ENCODE results near the gene PRKRIP1. TPM values are rescaled to one million over a fixed set of nuclear protein-coding genes. Genes with fewer than 3 reads are reported as not detected.

PRKRIP1 gene
- total and polyA plus RNA-seq, 2 experiments from 2014 or later: 25.5 to 29.1 TPM

DNA sequence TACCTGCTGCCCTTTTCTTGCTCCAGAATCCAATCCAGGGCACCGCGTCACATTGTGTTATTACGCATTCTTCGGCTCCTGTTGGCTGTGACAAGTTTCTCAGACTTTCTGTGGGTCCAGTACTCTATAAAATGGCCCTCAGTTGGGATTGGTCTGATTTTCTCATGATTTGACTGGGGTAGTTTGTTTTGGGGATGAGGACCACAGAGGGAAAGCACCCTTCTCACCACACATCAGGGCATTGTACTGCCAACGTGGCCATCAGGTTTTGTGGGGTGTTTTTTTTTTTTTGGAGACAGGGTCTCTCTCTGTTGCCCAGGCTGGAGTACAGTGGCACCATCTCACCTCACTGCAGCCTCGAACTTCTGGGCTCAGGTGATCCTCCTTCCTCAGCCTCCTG, 20.2 kb downstream of the PRKRIP1 start:
- peaks cover 3% of the 10 kb centered on the region; the same call in 1 of the 2 replicates for H3K79me2 ChIP-seq (replicated peaks; ENCODE audit: insufficient read depth)
- peaks cover 12% of the 10 kb centered on the region for H4K20me1 ChIP-seq (replicated peaks; ENCODE audit: insufficient read depth)

More for the DNA sequence above, 20.2 kb downstream of the PRKRIP1 start:
- Histone ChIP-seq H2AFZ (no peak overlapping the region), H3K9me2 (ENCODE audit: insufficient read depth) (no peaks in the 10 kb centered on the region), H3K27ac (ENCODE audit: low read depth) (no peak overlapping the region), H3K4me3 (no peak overlapping the region), H3K4me1 (ENCODE audit: insufficient read depth) (no peaks in the 10 kb centered on the region), H3K36me3 (ENCODE audit: insufficient read depth) (peaks cover 22% of the 10 kb centered on the region), H3F3A (replicated peaks; ENCODE audit: low read depth) (peaks cover 3% of the 10 kb centered on the region), H3K4me2 (no peak overlapping the region), H3K27me3 (ENCODE audit: insufficient read depth) (no peaks in the 10 kb centered on the region)
- H3K27me3 Mint-ChIP-seq (ENCODE audit: insufficient read depth, low read depth, poor library complexity): peaks cover 12% of the 10 kb centered on the region
- no peak overlapping the region for H3K27ac Mint-ChIP-seq
- TF ChIP-seq EZH2phosphoT487 (IDR thresholded peaks at IDR 0.05; ENCODE audit: unreplicated experiment) (no peak), ZNF114 (CRISPR knock-in tag; IDR thresholded peaks at IDR 0.05) (no peak), POLR2AphosphoS5 (IDR thresholded peaks at IDR 0.05; ENCODE audit: low read depth) (no peak), EZH2 (IDR thresholded peaks at IDR 0.05; ENCODE audit: low read depth, unreplicated experiment) (no peak), CREB1 (CRISPR knock-in tag; IDR thresholded peaks at IDR 0.05; ENCODE audit: low read depth) (no peak), NANOG (IDR thresholded peaks at IDR 0.05; ENCODE audit: borderline replicate concordance) (no peak), STAT1 (IDR thresholded peaks at IDR 0.05; ENCODE audit: unreplicated experiment) (no peak), ZNF331 (CRISPR knock-in tag; IDR thresholded peaks at IDR 0.05; ENCODE audit: low read depth) (no peak), JUNB (IDR thresholded peaks at IDR 0.05; ENCODE audit: unreplicated experiment) (no peak)
- TF ChIP-seq, protein P1, sequence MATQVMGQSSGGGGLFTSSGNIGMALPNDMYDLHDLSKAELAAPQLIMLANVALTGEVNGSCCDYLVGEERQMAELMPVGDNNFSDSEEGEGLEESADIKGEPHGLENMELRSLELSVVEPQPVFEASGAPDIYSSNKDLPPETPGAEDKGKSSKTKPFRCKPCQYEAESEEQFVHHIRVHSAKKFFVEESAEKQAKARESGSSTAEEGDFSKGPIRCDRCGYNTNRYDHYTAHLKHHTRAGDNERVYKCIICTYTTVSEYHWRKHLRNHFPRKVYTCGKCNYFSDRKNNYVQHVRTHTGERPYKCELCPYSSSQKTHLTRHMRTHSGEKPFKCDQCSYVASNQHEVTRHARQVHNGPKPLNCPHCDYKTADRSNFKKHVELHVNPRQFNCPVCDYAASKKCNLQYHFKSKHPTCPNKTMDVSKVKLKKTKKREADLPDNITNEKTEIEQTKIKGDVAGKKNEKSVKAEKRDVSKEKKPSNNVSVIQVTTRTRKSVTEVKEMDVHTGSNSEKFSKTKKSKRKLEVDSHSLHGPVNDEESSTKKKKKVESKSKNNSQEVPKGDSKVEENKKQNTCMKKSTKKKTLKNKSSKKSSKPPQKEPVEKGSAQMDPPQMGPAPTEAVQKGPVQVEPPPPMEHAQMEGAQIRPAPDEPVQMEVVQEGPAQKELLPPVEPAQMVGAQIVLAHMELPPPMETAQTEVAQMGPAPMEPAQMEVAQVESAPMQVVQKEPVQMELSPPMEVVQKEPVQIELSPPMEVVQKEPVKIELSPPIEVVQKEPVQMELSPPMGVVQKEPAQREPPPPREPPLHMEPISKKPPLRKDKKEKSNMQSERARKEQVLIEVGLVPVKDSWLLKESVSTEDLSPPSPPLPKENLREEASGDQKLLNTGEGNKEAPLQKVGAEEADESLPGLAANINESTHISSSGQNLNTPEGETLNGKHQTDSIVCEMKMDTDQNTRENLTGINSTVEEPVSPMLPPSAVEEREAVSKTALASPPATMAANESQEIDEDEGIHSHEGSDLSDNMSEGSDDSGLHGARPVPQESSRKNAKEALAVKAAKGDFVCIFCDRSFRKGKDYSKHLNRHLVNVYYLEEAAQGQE (IDR thresholded peaks at IDR 0.05; ENCODE audit: unreplicated experiment): no peak
- TF ChIP-seq, protein P2, sequence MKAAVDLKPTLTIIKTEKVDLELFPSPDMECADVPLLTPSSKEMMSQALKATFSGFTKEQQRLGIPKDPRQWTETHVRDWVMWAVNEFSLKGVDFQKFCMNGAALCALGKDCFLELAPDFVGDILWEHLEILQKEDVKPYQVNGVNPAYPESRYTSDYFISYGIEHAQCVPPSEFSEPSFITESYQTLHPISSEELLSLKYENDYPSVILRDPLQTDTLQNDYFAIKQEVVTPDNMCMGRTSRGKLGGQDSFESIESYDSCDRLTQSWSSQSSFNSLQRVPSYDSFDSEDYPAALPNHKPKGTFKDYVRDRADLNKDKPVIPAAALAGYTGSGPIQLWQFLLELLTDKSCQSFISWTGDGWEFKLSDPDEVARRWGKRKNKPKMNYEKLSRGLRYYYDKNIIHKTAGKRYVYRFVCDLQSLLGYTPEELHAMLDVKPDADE (IDR thresholded peaks at IDR 0.05): no peak
- TF ChIP-seq, protein P3, sequence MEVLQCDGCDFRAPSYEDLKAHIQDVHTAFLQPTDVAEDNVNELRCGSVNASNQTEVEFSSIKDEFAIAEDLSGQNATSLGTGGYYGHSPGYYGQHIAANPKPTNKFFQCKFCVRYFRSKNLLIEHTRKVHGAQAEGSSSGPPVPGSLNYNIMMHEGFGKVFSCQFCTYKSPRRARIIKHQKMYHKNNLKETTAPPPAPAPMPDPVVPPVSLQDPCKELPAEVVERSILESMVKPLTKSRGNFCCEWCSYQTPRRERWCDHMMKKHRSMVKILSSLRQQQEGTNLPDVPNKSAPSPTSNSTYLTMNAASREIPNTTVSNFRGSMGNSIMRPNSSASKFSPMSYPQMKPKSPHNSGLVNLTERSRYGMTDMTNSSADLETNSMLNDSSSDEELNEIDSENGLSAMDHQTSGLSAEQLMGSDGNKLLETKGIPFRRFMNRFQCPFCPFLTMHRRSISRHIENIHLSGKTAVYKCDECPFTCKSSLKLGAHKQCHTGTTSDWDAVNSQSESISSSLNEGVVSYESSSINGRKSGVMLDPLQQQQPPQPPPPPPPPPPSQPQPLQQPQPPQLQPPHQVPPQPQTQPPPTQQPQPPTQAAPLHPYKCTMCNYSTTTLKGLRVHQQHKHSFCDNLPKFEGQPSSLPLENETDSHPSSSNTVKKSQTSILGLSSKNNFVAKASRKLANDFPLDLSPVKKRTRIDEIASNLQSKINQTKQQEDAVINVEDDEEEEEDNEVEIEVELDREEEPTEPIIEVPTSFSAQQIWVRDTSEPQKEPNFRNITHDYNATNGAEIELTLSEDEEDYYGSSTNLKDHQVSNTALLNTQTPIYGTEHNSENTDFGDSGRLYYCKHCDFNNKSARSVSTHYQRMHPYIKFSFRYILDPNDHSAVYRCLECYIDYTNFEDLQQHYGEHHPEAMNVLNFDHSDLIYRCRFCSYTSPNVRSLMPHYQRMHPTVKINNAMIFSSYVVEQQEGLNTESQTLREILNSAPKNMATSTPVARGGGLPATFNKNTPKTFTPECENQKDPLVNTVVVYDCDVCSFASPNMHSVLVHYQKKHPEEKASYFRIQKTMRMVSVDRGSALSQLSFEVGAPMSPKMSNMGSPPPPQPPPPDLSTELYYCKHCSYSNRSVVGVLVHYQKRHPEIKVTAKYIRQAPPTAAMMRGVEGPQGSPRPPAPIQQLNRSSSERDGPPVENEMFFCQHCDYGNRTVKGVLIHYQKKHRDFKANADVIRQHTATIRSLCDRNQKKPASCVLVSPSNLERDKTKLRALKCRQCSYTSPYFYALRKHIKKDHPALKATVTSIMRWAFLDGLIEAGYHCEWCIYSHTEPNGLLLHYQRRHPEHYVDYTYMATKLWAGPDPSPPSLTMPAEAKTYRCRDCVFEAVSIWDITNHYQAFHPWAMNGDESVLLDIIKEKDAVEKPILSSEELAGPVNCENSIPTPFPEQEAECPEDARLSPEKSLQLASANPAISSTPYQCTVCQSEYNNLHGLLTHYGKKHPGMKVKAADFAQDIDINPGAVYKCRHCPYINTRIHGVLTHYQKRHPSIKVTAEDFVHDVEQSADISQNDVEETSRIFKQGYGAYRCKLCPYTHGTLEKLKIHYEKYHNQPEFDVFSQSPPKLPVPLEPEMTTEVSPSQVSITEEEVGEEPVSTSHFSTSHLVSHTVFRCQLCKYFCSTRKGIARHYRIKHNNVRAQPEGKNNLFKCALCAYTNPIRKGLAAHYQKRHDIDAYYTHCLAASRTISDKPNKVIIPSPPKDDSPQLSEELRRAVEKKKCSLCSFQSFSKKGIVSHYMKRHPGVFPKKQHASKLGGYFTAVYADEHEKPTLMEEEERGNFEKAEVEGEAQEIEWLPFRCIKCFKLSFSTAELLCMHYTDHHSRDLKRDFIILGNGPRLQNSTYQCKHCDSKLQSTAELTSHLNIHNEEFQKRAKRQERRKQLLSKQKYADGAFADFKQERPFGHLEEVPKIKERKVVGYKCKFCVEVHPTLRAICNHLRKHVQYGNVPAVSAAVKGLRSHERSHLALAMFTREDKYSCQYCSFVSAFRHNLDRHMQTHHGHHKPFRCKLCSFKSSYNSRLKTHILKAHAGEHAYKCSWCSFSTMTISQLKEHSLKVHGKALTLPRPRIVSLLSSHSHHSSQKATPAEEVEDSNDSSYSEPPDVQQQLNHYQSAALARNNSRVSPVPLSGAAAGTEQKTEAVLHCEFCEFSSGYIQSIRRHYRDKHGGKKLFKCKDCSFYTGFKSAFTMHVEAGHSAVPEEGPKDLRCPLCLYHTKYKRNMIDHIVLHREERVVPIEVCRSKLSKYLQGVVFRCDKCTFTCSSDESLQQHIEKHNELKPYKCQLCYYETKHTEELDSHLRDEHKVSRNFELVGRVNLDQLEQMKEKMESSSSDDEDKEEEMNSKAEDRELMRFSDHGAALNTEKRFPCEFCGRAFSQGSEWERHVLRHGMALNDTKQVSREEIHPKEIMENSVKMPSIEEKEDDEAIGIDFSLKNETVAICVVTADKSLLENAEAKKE (CRISPR knock-in tag; IDR thresholded peaks at IDR 0.05): no peak
- TF ChIP-seq, protein P4, sequence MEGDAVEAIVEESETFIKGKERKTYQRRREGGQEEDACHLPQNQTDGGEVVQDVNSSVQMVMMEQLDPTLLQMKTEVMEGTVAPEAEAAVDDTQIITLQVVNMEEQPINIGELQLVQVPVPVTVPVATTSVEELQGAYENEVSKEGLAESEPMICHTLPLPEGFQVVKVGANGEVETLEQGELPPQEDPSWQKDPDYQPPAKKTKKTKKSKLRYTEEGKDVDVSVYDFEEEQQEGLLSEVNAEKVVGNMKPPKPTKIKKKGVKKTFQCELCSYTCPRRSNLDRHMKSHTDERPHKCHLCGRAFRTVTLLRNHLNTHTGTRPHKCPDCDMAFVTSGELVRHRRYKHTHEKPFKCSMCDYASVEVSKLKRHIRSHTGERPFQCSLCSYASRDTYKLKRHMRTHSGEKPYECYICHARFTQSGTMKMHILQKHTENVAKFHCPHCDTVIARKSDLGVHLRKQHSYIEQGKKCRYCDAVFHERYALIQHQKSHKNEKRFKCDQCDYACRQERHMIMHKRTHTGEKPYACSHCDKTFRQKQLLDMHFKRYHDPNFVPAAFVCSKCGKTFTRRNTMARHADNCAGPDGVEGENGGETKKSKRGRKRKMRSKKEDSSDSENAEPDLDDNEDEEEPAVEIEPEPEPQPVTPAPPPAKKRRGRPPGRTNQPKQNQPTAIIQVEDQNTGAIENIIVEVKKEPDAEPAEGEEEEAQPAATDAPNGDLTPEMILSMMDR (conservative IDR thresholded peaks at IDR 0.05; ENCODE audit: low read depth in 2 of 2): no peak
- ATAC-seq (no peak), DNase-seq (ENCODE audit: low spot score) (no peak)
- peaks cover 57% of the 10 kb centered on the region for H3K36me3 Mint-ChIP-seq (ENCODE audit: low read depth)
- H3K4me1 Mint-ChIP-seq: peaks cover 7% of the 10 kb centered on the region; the same call in 2 of the 3 replicates
- H3K4me3 Mint-ChIP-seq: no peak overlapping the region
- no peaks in the 10 kb centered on the region; the same call in 2 of the 3 replicates for H3K9me3 Mint-ChIP-seq

Data from GM23338 (cell line).